Measurements from ENCODE around the gene TENM4. TPM values are rescaled to one million over a fixed set of nuclear protein-coding genes. Genes with fewer than 3 reads are reported as not detected.

The TENM4 gene
- total RNA-seq, 1 donor from 2014 or later, result 11.9 TPM

DNA sequence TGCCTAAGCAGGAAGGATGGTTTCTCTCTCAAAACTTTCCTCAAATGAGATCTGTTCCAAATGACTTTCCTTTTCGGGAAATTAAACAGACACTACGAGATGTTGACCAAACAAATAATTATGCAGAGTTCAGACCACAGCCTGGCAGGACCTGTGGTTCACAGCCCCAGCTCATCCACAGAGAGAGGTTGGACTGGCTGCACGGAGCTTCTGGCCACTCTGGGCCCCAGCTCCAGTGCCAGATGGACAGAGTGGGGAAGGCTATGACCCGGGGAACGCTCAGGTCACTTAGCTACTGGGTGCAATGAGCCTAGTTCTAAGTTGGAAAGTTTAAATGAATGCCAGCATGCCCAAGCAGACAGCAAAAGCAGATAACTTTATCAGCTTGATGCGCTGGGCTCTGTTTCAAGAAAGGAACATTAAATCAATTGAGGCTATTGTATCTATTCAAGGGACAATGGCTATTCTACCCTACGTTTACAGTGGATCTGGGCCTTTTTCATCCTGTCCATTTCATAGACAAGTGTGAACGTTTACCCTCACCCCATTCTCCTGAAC lies 710.5 kb downstream of the TENM4 start:
- Histone ChIP-seq H3K9me3 (no peaks in the 10 kb centered on the region), H3K27ac (no peak overlapping the region), H3K27me3 (no peaks in the 10 kb centered on the region), H3K36me3 (peaks cover 0 to 12% of the 10 kb centered on the region in 2 donors), H3K4me1 (no peaks in the 10 kb centered on the region), H3K4me3 (no peak overlapping the region)
- intact Hi-C loops (cut with DNase I), result no loop called here
- TF ChIP-seq, protein P1, sequence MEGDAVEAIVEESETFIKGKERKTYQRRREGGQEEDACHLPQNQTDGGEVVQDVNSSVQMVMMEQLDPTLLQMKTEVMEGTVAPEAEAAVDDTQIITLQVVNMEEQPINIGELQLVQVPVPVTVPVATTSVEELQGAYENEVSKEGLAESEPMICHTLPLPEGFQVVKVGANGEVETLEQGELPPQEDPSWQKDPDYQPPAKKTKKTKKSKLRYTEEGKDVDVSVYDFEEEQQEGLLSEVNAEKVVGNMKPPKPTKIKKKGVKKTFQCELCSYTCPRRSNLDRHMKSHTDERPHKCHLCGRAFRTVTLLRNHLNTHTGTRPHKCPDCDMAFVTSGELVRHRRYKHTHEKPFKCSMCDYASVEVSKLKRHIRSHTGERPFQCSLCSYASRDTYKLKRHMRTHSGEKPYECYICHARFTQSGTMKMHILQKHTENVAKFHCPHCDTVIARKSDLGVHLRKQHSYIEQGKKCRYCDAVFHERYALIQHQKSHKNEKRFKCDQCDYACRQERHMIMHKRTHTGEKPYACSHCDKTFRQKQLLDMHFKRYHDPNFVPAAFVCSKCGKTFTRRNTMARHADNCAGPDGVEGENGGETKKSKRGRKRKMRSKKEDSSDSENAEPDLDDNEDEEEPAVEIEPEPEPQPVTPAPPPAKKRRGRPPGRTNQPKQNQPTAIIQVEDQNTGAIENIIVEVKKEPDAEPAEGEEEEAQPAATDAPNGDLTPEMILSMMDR (IDR thresholded peaks at IDR 0.05), result no peak
- DNase-seq (ENCODE audit: low spot score in 2 of 2), result no peak

DNA sequence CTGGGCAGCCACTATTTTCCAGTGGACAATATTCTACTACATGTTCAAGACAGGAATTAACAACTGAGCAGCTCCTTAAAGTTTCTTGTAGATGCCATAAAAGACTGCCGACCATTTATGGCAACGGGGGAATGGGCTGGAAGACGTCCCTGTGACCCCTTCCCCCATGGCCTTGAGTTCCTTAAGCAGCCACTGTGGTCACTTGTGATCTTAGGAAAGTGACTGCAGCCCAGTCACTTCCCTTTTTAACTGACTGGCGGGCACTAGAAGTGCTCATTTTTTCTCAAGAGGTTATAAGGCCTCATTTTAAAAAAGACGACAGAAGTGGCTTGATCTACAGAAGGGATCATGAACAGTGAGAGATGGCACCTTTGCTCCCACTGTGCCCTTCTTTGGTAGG lies 713.0 kb downstream of the TENM4 start:
- H3K27me3 ChIP-seq, result no peaks in the 10 kb centered on the region
- H3K27ac ChIP-seq, result no peak overlapping the region
- DNase-seq (ENCODE audit: low spot score in 2 of 2), result no peak
- no peaks in the 10 kb centered on the region for H3K4me1 ChIP-seq
- H3K36me3 ChIP-seq, result peaks cover 0 to 16% of the 10 kb centered on the region in 2 donors
- TF ChIP-seq, protein P1 (IDR thresholded peaks at IDR 0.05), result no peak
- H3K9me3 ChIP-seq, result no peaks in the 10 kb centered on the region
- no peak overlapping the region for H3K4me3 ChIP-seq
- intact Hi-C loops (cut with DNase I), result no loop called here

DNA sequence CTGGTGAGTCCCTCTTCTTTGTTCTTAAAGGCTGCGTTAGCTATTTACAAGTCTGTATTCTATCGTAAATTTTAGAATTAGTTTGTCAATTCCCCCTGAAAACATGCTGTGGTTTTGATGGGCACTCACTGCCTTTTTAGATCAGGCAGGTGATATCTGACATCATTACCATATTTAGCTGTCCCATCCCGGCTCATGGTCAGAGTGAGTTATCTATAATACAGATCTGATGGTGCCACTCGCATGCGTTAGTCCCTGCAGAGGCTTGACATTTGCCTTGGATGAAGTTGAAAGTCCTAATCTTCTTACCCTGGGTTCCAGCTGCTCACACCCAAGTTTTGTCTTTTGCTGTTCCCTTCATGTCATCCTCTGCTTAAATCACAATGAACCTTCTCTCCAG lies 715.6 kb downstream of the TENM4 start:
- Histone ChIP-seq H3K36me3 (peaks cover 0 to 11% of the 10 kb centered on the region in 2 donors), H3K4me3 (no peak overlapping the region), H3K9me3 (no peaks in the 10 kb centered on the region), H3K27ac (no peak overlapping the region), H3K4me1 (no peaks in the 10 kb centered on the region), H3K27me3 (no peaks in the 10 kb centered on the region)
- TF ChIP-seq, protein P1 (IDR thresholded peaks at IDR 0.05), result no peak
- DNase-seq (ENCODE audit: low spot score in 2 of 2), result no peak
- intact Hi-C loops (cut with DNase I), result no loop called here

DNA sequence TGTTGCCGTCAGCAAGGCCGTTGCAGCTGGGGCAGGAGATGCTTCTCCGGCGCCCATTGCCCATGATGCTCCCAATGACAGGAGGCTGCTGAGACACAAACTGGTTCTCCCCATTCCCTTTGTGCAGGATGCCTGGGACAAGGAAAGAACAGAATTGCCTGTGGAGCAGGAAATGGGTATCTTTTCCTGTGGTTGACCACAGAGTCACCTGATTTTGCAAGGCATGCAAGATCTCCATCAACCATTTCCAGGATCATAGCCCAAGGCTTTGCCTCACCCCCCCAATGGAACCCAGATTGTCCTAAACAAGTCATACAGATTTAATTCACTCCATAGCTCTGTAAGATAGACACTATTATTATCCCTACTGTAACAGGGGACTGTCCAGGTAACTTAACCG lies 718.0 kb downstream of the TENM4 start:
- intact Hi-C loops (cut with DNase I), result no loop called here
- DNase-seq (ENCODE audit: low spot score in 2 of 2), result no peak
- TF ChIP-seq, protein P1 (IDR thresholded peaks at IDR 0.05), result no peak

DNA sequence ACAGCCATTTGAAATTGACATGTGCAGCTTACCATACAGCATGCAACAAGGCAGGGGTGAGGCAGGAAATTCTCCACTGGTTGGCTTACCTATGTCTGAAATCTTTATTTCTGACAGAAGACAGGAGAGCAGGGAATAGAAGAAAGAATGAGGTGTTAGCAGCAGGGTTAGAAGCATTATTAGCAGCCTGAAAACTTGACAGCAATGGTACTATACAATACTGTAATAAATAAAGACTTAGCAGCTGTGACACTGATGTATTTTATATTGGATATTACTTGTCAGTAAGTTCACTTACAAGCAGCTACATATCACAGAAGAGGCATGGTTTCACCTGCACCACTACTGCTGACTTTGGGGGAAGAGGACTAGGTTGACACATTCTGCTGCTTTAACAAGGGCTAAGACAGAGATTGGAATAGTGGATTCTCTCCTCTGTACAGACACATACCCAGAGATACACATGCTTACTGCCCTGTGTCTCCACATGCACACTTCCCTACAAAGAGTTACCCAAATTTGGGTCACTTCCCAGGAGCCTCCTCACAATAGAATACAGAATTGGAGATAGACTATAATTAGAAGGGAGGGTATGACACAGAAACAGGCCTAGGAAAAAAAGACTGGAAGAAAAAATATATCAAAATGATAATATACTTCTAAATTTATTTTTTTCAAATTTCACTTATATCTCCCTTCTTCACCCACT lies 720.4 kb downstream of the TENM4 start:
- no peaks in the 10 kb centered on the region for H3K9me3 ChIP-seq
- peaks cover 0 to 5% of the 10 kb centered on the region in 2 donors for H3K36me3 ChIP-seq
- H3K4me3 ChIP-seq, result no peak overlapping the region
- DNase-seq (ENCODE audit: low spot score in 2 of 2), result no peak
- TF ChIP-seq, protein P1 (IDR thresholded peaks at IDR 0.05), result no peak
- no peaks in the 10 kb centered on the region for H3K4me1 ChIP-seq
- H3K27ac ChIP-seq, result no peak overlapping the region
- intact Hi-C loops (cut with DNase I), result no loop called here
- H3K27me3 ChIP-seq, result no peaks in the 10 kb centered on the region

More for the DNA sequence above, 718.0 kb downstream of the TENM4 start:
- no peaks in the 10 kb centered on the region for H3K27me3 ChIP-seq
- no peaks in the 10 kb centered on the region for H3K9me3 ChIP-seq
- H3K27ac ChIP-seq, result no peak overlapping the region
- H3K4me3 ChIP-seq, result no peak overlapping the region
- H3K36me3 ChIP-seq, result peaks cover 0 to 11% of the 10 kb centered on the region in 2 donors
- H3K4me1 ChIP-seq, result no peaks in the 10 kb centered on the region
